B cell (primary cell): Measurements from ENCODE around the gene PTGES2. TPM values are rescaled to one million over a fixed set of nuclear protein-coding genes. Genes with fewer than 3 reads are reported as not detected.
A peak's percentile ranks its signal among the peaks of the same experiment; 100 is the strongest.

Experiments used
- ATAC-seq: fragments of 200-7000 bp; cut with Tn5 transposase; one replicate; pipeline ENCODE4 v1.10.0; 2021; ENCODE audit warnings: low read depth, mild to moderate bottlenecking, moderate number of reproducible peaks, moderate library complexity
- CTCF ChIA-PET: fragments of 350-600 bp; sonication (Branson Sonifier 250); formaldehyde crosslinking; loops from one replicate; lab custom pipeline; 2021; ENCODE audit warnings: antibody characterized with exemption, inconsistent platforms; lab: Charles Lee
- POLR2A ChIA-PET: fragments of 350-600 bp; sonication (Branson Sonifier 250); formaldehyde crosslinking; loops from one replicate; lab custom pipeline; 2021; ENCODE audit warnings: antibody characterized with exemption; lab: Charles Lee
- DNase-seq: peaks from one replicate; pipeline ENCODE4 v3.0.0; 2013
- H2AFZ ChIP-seq: 2 replicates; pipeline ENCODE4 v1.6.1; 2012; ENCODE audit warnings: mild to moderate bottlenecking, low read depth, low read length; ENCODE audit not compliant: insufficient read depth, poor library complexity, severe bottlenecking
- H3K27ac ChIP-seq, 2 donors: 1 replicate in 1 of 2; 2 replicates in 1 of 2; pipeline ENCODE4 v1.5.1; 2012 to 2013; ENCODE audit warnings: low read length in 2 of 2, mild to moderate bottlenecking in 2 of 2, moderate library complexity in 1 of 2
- H3K27me3 ChIP-seq, 4 experiments: fragments of 200-600 bp in 1 of 4; sonication (generic) in 1 of 4; replicated peaks in 1 of 4; 1 replicate in 2 of 4; 2 replicates in 2 of 4; pipeline versions ENCODE4 v1.6.1 to v1.7.0; 2013 to 2016; ENCODE audit warnings: low read length in 3 of 4, mild to moderate bottlenecking in 2 of 4, mixed read lengths in 1 of 4, moderate library complexity in 1 of 4; ENCODE audit not compliant: insufficient read depth in 4 of 4, control insufficient read depth in 3 of 4; ENCODE audit errors: control extremely low read depth in 1 of 4
- H3K36me3 ChIP-seq, 2 experiments: replicated peaks in 1 of 2; 1 replicate in 1 of 2; 2 replicates in 1 of 2; pipeline versions ENCODE4 v1.6.1 to v1.7.1; 2013; ENCODE audit warnings: low read length in 1 of 2; ENCODE audit not compliant: insufficient read depth in 2 of 2, control insufficient read depth in 1 of 2; ENCODE audit errors: control extremely low read depth in 1 of 2, extremely low read depth in 1 of 2
- H3K4me1 ChIP-seq, 2 donors: fragments of 200-600 bp in 1 of 2; sonication (generic) in 1 of 2; 1 replicate in 1 of 2; 2 replicates in 1 of 2; pipeline versions ENCODE4 v1.5.1 to v1.6.1; 2013 to 2017; ENCODE audit warnings: low read length in 2 of 2; ENCODE audit not compliant: control insufficient read depth in 2 of 2, insufficient read depth in 2 of 2
- H3K4me2 ChIP-seq: replicated peaks from 2 replicates; pipeline ENCODE3; 2012; ENCODE audit warnings: mild to moderate bottlenecking, low read depth, low read length; ENCODE audit not compliant: poor library complexity, severe bottlenecking
- H3K4me3 ChIP-seq, 5 experiments: fragments of 200-600 bp in 1 of 5; sonication (generic) in 1 of 5; 1 replicate in 3 of 5; 2 replicates in 2 of 5; pipeline versions ENCODE4 v1.5.1 to v1.7.0; 2011 to 2016; ENCODE audit warnings: low read length in 4 of 5, mild to moderate bottlenecking in 4 of 5, low read depth in 2 of 5, control low read depth in 1 of 5, moderate library complexity in 1 of 5; ENCODE audit not compliant: insufficient read depth in 1 of 5; ENCODE audit errors: control extremely low read depth in 1 of 5, extremely low read depth in 1 of 5
- H3K79me2 ChIP-seq: fragments of 200-600 bp; sonication (generic); one replicate; pipeline ENCODE4 v1.6.0; 2016; ENCODE audit warnings: low read length; ENCODE audit not compliant: control insufficient read depth, insufficient read depth
- H3K9ac ChIP-seq: fragments of 200-600 bp; sonication (generic); 2 replicates; pipeline ENCODE4 v1.6.1; 2017; ENCODE audit warnings: mild to moderate bottlenecking, low read length, moderate library complexity
- H3K9me3 ChIP-seq, 3 donors: one replicate each; pipeline versions ENCODE4 v1.6.1 to v1.7.1; 2013; ENCODE audit warnings: low read length in 2 of 3; ENCODE audit not compliant: control insufficient read depth in 2 of 3, insufficient read depth in 1 of 3; ENCODE audit errors: control extremely low read depth in 1 of 3
- H4K20me1 ChIP-seq: 2 replicates; pipeline ENCODE4 v1.6.0; 2012; ENCODE audit warnings: mild to moderate bottlenecking, low read length; ENCODE audit not compliant: insufficient read depth, control insufficient read depth, poor library complexity, severe bottlenecking
- H3K27ac Mint-ChIP-seq: one replicate; pipeline ENCODE4 v1.8.0; 2021; ENCODE audit warnings: mixed read lengths
- H3K27me3 Mint-ChIP-seq: one replicate; pipeline ENCODE4 v1.8.0; 2021; ENCODE audit warnings: mixed read lengths
- H3K4me1 Mint-ChIP-seq: one replicate; pipeline ENCODE4 v1.8.0; 2021; ENCODE audit warnings: mixed read lengths
- H3K4me3 Mint-ChIP-seq: one replicate; pipeline ENCODE4 v1.8.0; 2021; ENCODE audit warnings: mixed read lengths
- H3K9me3 Mint-ChIP-seq: one replicate; pipeline ENCODE4 v1.8.0; 2022; ENCODE audit warnings: mixed read lengths; ENCODE audit not compliant: insufficient read depth
- EZH2 ChIP-seq: IDR thresholded peaks from 2 replicates; pipeline ENCODE4 v1.6.1; 2012; ENCODE audit warnings: borderline replicate concordance, low read depth, mild to moderate bottlenecking, moderate library complexity, low read length; ENCODE audit not compliant: insufficient read depth, poor library complexity, severe bottlenecking
- WGBS: methylation state at CpG from one replicate; pipeline ENCODE4 v1.1.5; 2013; ENCODE audit warnings: missing lambda C conversion rate; ENCODE audit not compliant: insufficient coverage; 5-methylcytosine and 5-hydroxymethylcytosine counted together
- intact Hi-C: fragments of 100-400 bp; cut with micrococcal nuclease; formaldehyde crosslinking; loops from one replicate; pipeline ENCODE4 v1.10.0; 2022
- polyA plus RNA-seq: library from polyadenylated mRNA; depleted of rRNA; stranded (reverse); fragments of >200 nt; gene quantifications from 2 replicates; pipeline ENCODE4 v1.2.3, GENCODE V29; 2012
- total RNA-seq, 2 donors: library from RNA; stranded (reverse); fragments of 120-200 nt in 1 of 2; gene quantifications; 1 replicate in 1 of 2; 2 replicates in 1 of 2; pipeline versions ENCODE4 v1.2.3 to v1.2.4, GENCODE V29; 2013 to 2022
- TF ChIP-seq, protein P1 (sequence below): fragments of 200-600 bp; IDR thresholded peaks from one replicate; pipeline ENCODE4 v1.8.0; 2022; ENCODE audit warnings: antibody characterized with exemption, mild to moderate bottlenecking

The PTGES2 gene
- total and polyA plus RNA-seq, 2 donors (not counting 1 experiment from before 2014, with no cell fraction given) = 77.8 to 113 TPM

DNA sequence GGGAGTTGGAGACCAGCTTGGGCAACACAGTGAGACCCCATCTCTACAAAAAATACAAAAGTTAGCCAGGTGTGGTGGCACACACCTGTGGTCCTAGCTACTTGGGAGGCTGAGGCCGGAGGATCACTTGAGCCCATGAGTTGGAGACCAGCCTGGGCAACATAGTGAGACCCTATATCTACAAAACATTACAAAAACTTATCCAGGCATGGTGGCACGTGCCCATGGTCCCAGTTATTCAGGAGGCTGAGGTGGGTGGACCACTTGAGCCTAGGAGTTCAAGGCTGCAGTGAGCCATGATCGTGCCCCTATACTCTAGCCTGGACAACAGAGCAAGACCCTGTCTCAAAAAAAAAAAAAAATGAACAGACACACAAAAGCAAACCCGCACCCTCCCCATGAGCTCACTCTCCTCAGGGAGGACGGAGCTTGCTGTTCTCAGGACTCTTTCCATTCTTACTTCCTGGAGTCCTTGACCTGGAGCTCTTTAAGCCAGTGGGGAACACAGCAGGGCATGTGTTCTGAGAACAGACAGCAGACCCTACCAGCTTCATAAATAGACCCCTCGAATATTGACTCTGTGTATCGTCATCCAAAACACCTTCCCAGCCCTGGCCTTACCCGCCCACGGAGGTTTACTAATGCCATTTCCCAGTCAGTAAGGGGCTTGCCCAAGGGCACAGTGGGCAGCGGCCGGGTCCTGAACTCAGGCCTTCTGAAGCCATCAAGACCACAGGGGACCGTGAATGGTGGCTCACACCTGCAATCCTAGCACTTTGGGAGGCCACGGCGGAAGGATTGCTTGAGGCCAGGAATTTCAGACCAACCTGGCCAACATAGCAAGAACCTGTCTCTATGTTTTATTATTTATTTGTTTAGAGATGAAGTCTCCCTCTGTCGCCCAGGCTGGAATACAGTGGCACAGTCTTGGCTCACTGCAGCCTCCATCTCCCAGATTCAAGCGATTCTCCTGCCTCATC is 11.1 kb downstream of the PTGES2 start:
- Mint-ChIP-seq H3K27me3 (no peaks in the 10 kb centered on the region), H3K9me3 (no peaks in the 10 kb centered on the region), H3K4me3 (peak overlapping the region; percentile 69), H3K27ac (peak overlapping the region; percentile 91), H3K4me1 (peaks cover 38% of the 10 kb centered on the region)
- no peak overlapping the region for H2AFZ ChIP-seq
- H3K4me1 ChIP-seq = peaks cover 37 to 42% of the 10 kb centered on the region in 2 donors
- ATAC-seq = no peak
- H3K4me2 ChIP-seq = peak overlapping the region; percentile 65
- DNase-seq = no peak
- H3K27me3 ChIP-seq = no peaks in the 10 kb centered on the region
- ChIA-PET CTCF (interaction anchor here (0.8 to 5.7 kb wide), 27 partner anchors 11 to 247 kb away, joined by 3 to 49 read pairs (median 6); partner anchors contain the start of genes EEIG1, NAIF1, PTGES2 and SLC25A25), POLR2A (interaction anchor here (0.5 to 1.9 kb wide), 11 partner anchors 8 to 896 kb away, joined by 3 to 12 read pairs (median 4); partner anchors contain the start of genes NAIF1, PTGES2 and SLC25A25)
- intact Hi-C loops = loop anchor here (1.0 to 5.0 kb wide), 7 partner anchors 11 to 173 kb away; partner anchors contain the start of genes NAIF1 and PTGES2
- peaks cover 8% of the 10 kb centered on the region for H3K79me2 ChIP-seq
- H4K20me1 ChIP-seq = peaks cover 6% of the 10 kb centered on the region
- H3K9me3 ChIP-seq = peaks cover 0 to 6% (median 0%) of the 10 kb centered on the region in 3 donors
- no peak overlapping the region for H3K9ac ChIP-seq
- H3K27ac ChIP-seq = peak overlapping the region; percentile 68 to 70
- WGBS = 90% methylated on average over 11 of the region's 16 CpGs
- peaks cover 0 to 17% of the 10 kb centered on the region in 2 experiments for H3K36me3 ChIP-seq
- no peak overlapping the region for H3K4me3 ChIP-seq
- no peak for TF ChIP-seq EZH2
- TF ChIP-seq, protein P1, sequence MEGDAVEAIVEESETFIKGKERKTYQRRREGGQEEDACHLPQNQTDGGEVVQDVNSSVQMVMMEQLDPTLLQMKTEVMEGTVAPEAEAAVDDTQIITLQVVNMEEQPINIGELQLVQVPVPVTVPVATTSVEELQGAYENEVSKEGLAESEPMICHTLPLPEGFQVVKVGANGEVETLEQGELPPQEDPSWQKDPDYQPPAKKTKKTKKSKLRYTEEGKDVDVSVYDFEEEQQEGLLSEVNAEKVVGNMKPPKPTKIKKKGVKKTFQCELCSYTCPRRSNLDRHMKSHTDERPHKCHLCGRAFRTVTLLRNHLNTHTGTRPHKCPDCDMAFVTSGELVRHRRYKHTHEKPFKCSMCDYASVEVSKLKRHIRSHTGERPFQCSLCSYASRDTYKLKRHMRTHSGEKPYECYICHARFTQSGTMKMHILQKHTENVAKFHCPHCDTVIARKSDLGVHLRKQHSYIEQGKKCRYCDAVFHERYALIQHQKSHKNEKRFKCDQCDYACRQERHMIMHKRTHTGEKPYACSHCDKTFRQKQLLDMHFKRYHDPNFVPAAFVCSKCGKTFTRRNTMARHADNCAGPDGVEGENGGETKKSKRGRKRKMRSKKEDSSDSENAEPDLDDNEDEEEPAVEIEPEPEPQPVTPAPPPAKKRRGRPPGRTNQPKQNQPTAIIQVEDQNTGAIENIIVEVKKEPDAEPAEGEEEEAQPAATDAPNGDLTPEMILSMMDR = no peak
